Epithelial cell of umbilical artery (primary cell): ENCODE measurements around the gene HSPA8. TPM values are rescaled to one million over a fixed set of nuclear protein-coding genes. Genes with fewer than 3 reads are reported as not detected.

ENCODE experiments used
- total RNA-seq: library from RNA; depleted of rRNA; stranded (reverse); fragments of >200 nt; gene quantifications from 2 replicates; pipeline ENCODE4 v1.2.3, GENCODE V29; 2014

Gene HSPA8
- total RNA-seq, result 1,781 and 2,607 TPM in 2 replicates

GRCh38 chr11:123061403-123062157, at the start of gene HSPA8:
Gene HSPA8, minus strand, starts transcription at chr11:123062136. Its CDS starts 812 bp downstream, at chr11:123061324.

Other genes starting within 250 kb of the HSPA8 start
- gene CRTAM, start 223.6 kb downstream of the HSPA8 start, total RNA-seq, result not detected in 2 replicates
- gene JHY, start 179.4 kb downstream of the HSPA8 start, total RNA-seq, result 0.65 and 1.2 TPM in 2 replicates
- not detected in 2 replicates for gene BSX, start 80.3 kb downstream of the HSPA8 start, total RNA-seq
- 3.2 and 10.4 TPM in 2 replicates for gene CLMP, start 133.1 kb upstream of the HSPA8 start, total RNA-seq